HepG2 (cell line): Measurements from ENCODE around the gene CUL7. TPM values are rescaled to one million over a fixed set of nuclear protein-coding genes. Genes with fewer than 3 reads are reported as not detected.

Source experiments
- ARID3A ChIP-seq: IDR thresholded peaks from 2 replicates; pipeline ENCODE4 v1.6.1; 2012; ENCODE audit warnings: low read depth, low read length, improper control_type of control experiment
- CHD4 ChIP-seq: fragments of 200-600 bp; sonication (generic); IDR thresholded peaks from 2 replicates; pipeline ENCODE4 v1.7.0; 2017; ENCODE audit warnings: mild to moderate bottlenecking, low read length, borderline replicate concordance
- CREB1 ChIP-seq, 2 experiments: fragments of 450-650 bp in 1 of 2; IDR thresholded peaks; 2 replicates each; pipeline ENCODE4 v1.6.1; 2016 to 2017; ENCODE audit warnings: control low read depth in 1 of 2, mild to moderate bottlenecking in 1 of 2, missing compliant biosample characterization in 1 of 2, missing genetic modification characterization in 1 of 2
- EP300 ChIP-seq, 3 experiments: sonication (generic) in 1 of 3; formaldehyde crosslinking in 1 of 3; IDR thresholded peaks; 2 replicates each; pipeline versions ENCODE4 v1.5.1 to v1.6.1; 2011 to 2020; ENCODE audit warnings: low read depth in 2 of 3, low read length in 2 of 3, borderline replicate concordance in 1 of 3, improper control_type of control experiment in 1 of 3, mild to moderate bottlenecking in 1 of 3, missing genetic modification reagents in 1 of 3, moderate library complexity in 1 of 3
- ERF ChIP-seq: IDR thresholded peaks from 2 replicates; pipeline ENCODE4 v1.6.1; 2018; ENCODE audit warnings: missing biosample characterization, missing genetic modification reagents
- ETS1 ChIP-seq: sonication (generic); formaldehyde crosslinking; IDR thresholded peaks from 2 replicates; pipeline ENCODE4 v1.4.0; 2020; ENCODE audit warnings: missing genetic modification reagents
- HIVEP1 ChIP-seq: sonication (generic); formaldehyde crosslinking; IDR thresholded peaks from 2 replicates; pipeline ENCODE4 v1.4.0; 2020; ENCODE audit warnings: mild to moderate bottlenecking, missing genetic modification reagents
- KLF9 ChIP-seq: IDR thresholded peaks from 2 replicates; pipeline ENCODE4 v1.6.1; 2016; ENCODE audit warnings: low read depth
- PHF5A ChIP-seq: IDR thresholded peaks from one replicate; pipeline ENCODE4 v1.6.1; 2018; ENCODE audit warnings: low read depth, missing genetic modification reagents; ENCODE audit not compliant: unreplicated experiment
- SPEN ChIP-seq: sonication (generic); formaldehyde crosslinking; IDR thresholded peaks from 2 replicates; pipeline ENCODE4 v1.5.1; 2020; ENCODE audit warnings: low read depth, mild to moderate bottlenecking, missing genetic modification reagents
- STAT5B ChIP-seq: sonication (generic); formaldehyde crosslinking; IDR thresholded peaks from 2 replicates; pipeline ENCODE4 v1.4.0; 2020; ENCODE audit warnings: missing genetic modification reagents
- ZBTB3 ChIP-seq: sonication (generic); formaldehyde crosslinking; IDR thresholded peaks from 2 replicates; pipeline ENCODE4 v1.4.0; 2020; ENCODE audit warnings: low read depth, mild to moderate bottlenecking, moderate library complexity, missing genetic modification reagents, borderline replicate concordance
- ZNF496 ChIP-seq: sonication (generic); formaldehyde crosslinking; IDR thresholded peaks from 2 replicates; pipeline ENCODE4 v1.8.1; 2023; ENCODE audit warnings: mild to moderate bottlenecking, moderate library complexity, missing genetic modification reagents; ENCODE audit not compliant: insufficient replicate concordance
- ZNF670 ChIP-seq: sonication (generic); formaldehyde crosslinking; IDR thresholded peaks from 2 replicates; pipeline ENCODE4 v1.8.0; 2022; ENCODE audit warnings: mild to moderate bottlenecking, missing genetic modification reagents, borderline replicate concordance
- ZNF790 ChIP-seq: sonication (generic); formaldehyde crosslinking; IDR thresholded peaks from 2 replicates; pipeline ENCODE4 v1.8.0; 2022; ENCODE audit warnings: missing genetic modification reagents, mild to moderate bottlenecking, borderline replicate concordance
- polyA plus RNA-seq, 8 experiments: library from polyadenylated mRNA; depleted of rRNA in 3 of 8; stranded (reverse) in 7 of 8; unstranded in 1 of 8; fragments of >200 nt; fragmentation: Illumina TruSeq in 4 of 8; extraction: Trizol in 4 of 8; gene quantifications; 2 replicates each; pipeline versions ENCODE4 v1.2.1 to v1.2.3, GENCODE V29; 2011 to 2016; ENCODE audit warnings: low read depth in 4 of 8, missing spikeins in 1 of 8, mixed read lengths in 1 of 8; ENCODE audit not compliant: insufficient read depth in 1 of 8
- total RNA-seq, 5 experiments: library from RNA; depleted of rRNA; stranded (reverse); fragments of >200 nt; fragmentation: Illumina TruSeq; extraction: Trizol; gene quantifications; 2 replicates each; pipeline ENCODE4 v1.2.3, GENCODE V29; 2016; ENCODE audit warnings: low read depth in 1 of 5
- TF ChIP-seq, protein P1 (sequence below): sonication (generic); formaldehyde crosslinking; IDR thresholded peaks from 2 replicates; pipeline ENCODE4 v1.5.1; 2020; ENCODE audit warnings: missing genetic modification reagents, mild to moderate bottlenecking, borderline replicate concordance
- TF ChIP-seq, protein P2 (sequence below): sonication (generic); formaldehyde crosslinking; IDR thresholded peaks from 2 replicates; pipeline ENCODE4 v1.4.0; 2020; ENCODE audit warnings: missing genetic modification reagents, borderline replicate concordance

Gene CUL7
- total and polyA plus RNA-seq, 2 of the 13 experiments (the other 11 are each of a cell fraction or from before 2014, with no cell fraction given), result 32.0 to 60.7 TPM

- TF ChIP-seq ZBTB3, result peak; percentile 59; the same call in 1 of the 2 replicates
- peak; percentile 98 for TF ChIP-seq KLF9 (CRISPR knock-in tag)
- TF ChIP-seq ARID3A, result no peak
- 0 out of 4 replicates have a peak, but pooled peaks of 1 of the 2 experiments have one; percentile 2 for TF ChIP-seq EP300 (IDR thresholded peaks at IDR 0.05; ENCODE audit: low read depth in 2 of 2, low read length in 2 of 2)
- TF ChIP-seq EP300 (CRISPR knock-in tag; IDR thresholded peaks at IDR 0.05; ENCODE audit: borderline replicate concordance), result peak; percentile 68
- peak; percentile 58; the same call in 1 of the 2 replicates for TF ChIP-seq ETS1 (CRISPR knock-in tag)
- peak; percentile 86; the same call in 1 of the 2 replicates for TF ChIP-seq ZNF790
- peak; percentile 96 for TF ChIP-seq PHF5A (CRISPR knock-in tag)
- TF ChIP-seq, protein P1, sequence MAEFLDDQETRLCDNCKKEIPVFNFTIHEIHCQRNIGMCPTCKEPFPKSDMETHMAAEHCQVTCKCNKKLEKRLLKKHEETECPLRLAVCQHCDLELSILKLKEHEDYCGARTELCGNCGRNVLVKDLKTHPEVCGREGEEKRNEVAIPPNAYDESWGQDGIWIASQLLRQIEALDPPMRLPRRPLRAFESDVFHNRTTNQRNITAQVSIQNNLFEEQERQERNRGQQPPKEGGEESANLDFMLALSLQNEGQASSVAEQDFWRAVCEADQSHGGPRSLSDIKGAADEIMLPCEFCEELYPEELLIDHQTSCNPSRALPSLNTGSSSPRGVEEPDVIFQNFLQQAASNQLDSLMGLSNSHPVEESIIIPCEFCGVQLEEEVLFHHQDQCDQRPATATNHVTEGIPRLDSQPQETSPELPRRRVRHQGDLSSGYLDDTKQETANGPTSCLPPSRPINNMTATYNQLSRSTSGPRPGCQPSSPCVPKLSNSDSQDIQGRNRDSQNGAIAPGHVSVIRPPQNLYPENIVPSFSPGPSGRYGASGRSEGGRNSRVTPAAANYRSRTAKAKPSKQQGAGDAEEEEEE (CRISPR knock-in tag), result no peak
- TF ChIP-seq ZNF496 (CRISPR knock-in tag), result no peak
- TF ChIP-seq HIVEP1 (CRISPR knock-in tag), result peak; percentile 85
- 0 out of 2 replicates have a peak, but pooled peaks have one; percentile 33 for TF ChIP-seq STAT5B
- peak; percentile 91 for TF ChIP-seq ERF (CRISPR knock-in tag)
- no peak for TF ChIP-seq CHD4
- TF ChIP-seq ZNF670 (CRISPR knock-in tag), result peak; percentile 99
- TF ChIP-seq CREB1 (IDR thresholded peaks at IDR 0.05), result peak; percentile 29; the same call in 1 of the 2 replicates
- TF ChIP-seq CREB1 (CRISPR knock-in tag; IDR thresholded peaks at IDR 0.05), result peak; percentile 88
- peak; percentile 88 for TF ChIP-seq SPEN (CRISPR knock-in tag)
- TF ChIP-seq, protein P2, sequence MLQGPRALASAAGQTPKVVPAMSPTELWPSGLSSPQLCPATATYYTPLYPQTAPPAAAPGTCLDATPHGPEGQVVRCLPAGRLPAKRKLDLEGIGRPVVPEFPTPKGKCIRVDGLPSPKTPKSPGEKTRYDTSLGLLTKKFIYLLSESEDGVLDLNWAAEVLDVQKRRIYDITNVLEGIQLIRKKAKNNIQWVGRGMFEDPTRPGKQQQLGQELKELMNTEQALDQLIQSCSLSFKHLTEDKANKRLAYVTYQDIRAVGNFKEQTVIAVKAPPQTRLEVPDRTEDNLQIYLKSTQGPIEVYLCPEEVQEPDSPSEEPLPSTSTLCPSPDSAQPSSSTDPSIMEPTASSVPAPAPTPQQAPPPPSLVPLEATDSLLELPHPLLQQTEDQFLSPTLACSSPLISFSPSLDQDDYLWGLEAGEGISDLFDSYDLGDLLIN (CRISPR knock-in tag), result no peak
These were observed at the start of gene CUL7 (continued) for GRCh38 chr6:43053545-43054205.
